Measurements from ENCODE around the gene ST14. TPM values are rescaled to one million over a fixed set of nuclear protein-coding genes. Genes with fewer than 3 reads are reported as not detected.
"Not testable (repeated sequence)": the region's sequence is repeated elsewhere in the genome, so short reads cannot be mapped to it uniquely, and the experiment has no call there.

The ST14 gene
- total RNA-seq, 1 donor from 2014 or later = 0.12 TPM

GRCh38 chr11:130241713-130242112 is 82.1 kb downstream of the ST14 start:
- Mint-ChIP-seq H3K4me1 (ENCODE audit: low read depth, unreplicated experiment) (no peaks in the 10 kb centered on the region), H3K27ac (ENCODE audit: unreplicated experiment) (no peak overlapping the region), H3K9me3 (ENCODE audit: unreplicated experiment) (no peaks in the 10 kb centered on the region), H3K4me3 (ENCODE audit: unreplicated experiment) (no peak overlapping the region), H3K27me3 (ENCODE audit: unreplicated experiment) (no peaks in the 10 kb centered on the region), H3K36me3 (ENCODE audit: unreplicated experiment) (no peaks in the 10 kb centered on the region)
- no peak for DNase-seq
- TF ChIP-seq CTCF (IDR thresholded peaks at IDR 0.05; ENCODE audit: partially characterized antibody, unreplicated experiment) = no peak

- H3K27ac Mint-ChIP-seq (ENCODE audit: unreplicated experiment) = no peak overlapping the region
- H3K4me3 Mint-ChIP-seq (ENCODE audit: unreplicated experiment) = no peak overlapping the region
- no peak for TF ChIP-seq CTCF (IDR thresholded peaks at IDR 0.05; ENCODE audit: partially characterized antibody, unreplicated experiment)
- DNase-seq = no peak
- peaks cover 5% of the 10 kb centered on the region for H3K4me1 Mint-ChIP-seq (ENCODE audit: low read depth, unreplicated experiment)
- no peaks in the 10 kb centered on the region for H3K36me3 Mint-ChIP-seq (ENCODE audit: unreplicated experiment)
- no peaks in the 10 kb centered on the region for H3K27me3 Mint-ChIP-seq (ENCODE audit: unreplicated experiment)
- no peaks in the 10 kb centered on the region for H3K9me3 Mint-ChIP-seq (ENCODE audit: unreplicated experiment)
Observed at GRCh38 chr11:130243816-130244215, 84.2 kb downstream of the ST14 start.

GRCh38 chr11:130244848-130245247 is 85.3 kb downstream of the ST14 start:
- Mint-ChIP-seq H3K9me3 (ENCODE audit: unreplicated experiment) (peaks cover 2% of the 10 kb centered on the region), H3K27ac (ENCODE audit: unreplicated experiment) (no peak overlapping the region), H3K4me3 (ENCODE audit: unreplicated experiment) (no peak overlapping the region), H3K4me1 (ENCODE audit: low read depth, unreplicated experiment) (peaks cover 5% of the 10 kb centered on the region), H3K27me3 (ENCODE audit: unreplicated experiment) (no peaks in the 10 kb centered on the region), H3K36me3 (ENCODE audit: unreplicated experiment) (no peaks in the 10 kb centered on the region)
- no peak for TF ChIP-seq CTCF (IDR thresholded peaks at IDR 0.05; ENCODE audit: partially characterized antibody, unreplicated experiment)
- no peak for DNase-seq

- H3K4me3 Mint-ChIP-seq (ENCODE audit: unreplicated experiment); H3K36me3 Mint-ChIP-seq (ENCODE audit: unreplicated experiment); H3K9me3 Mint-ChIP-seq (ENCODE audit: unreplicated experiment); H3K4me1 Mint-ChIP-seq (ENCODE audit: low read depth, unreplicated experiment); H3K27me3 Mint-ChIP-seq (ENCODE audit: unreplicated experiment); DNase-seq; H3K27ac Mint-ChIP-seq (ENCODE audit: unreplicated experiment): not testable (repeated sequence)
Observed at GRCh38 chr11:130245375-130245774, 85.8 kb downstream of the ST14 start.

- H3K4me3 Mint-ChIP-seq (ENCODE audit: unreplicated experiment) = no peak overlapping the region
- H3K4me1 Mint-ChIP-seq (ENCODE audit: low read depth, unreplicated experiment) = peaks cover 5% of the 10 kb centered on the region
- peaks cover 2% of the 10 kb centered on the region for H3K9me3 Mint-ChIP-seq (ENCODE audit: unreplicated experiment)
- TF ChIP-seq CTCF (IDR thresholded peaks at IDR 0.05; ENCODE audit: partially characterized antibody, unreplicated experiment) = no peak
- DNase-seq = no peak
- H3K36me3 Mint-ChIP-seq (ENCODE audit: unreplicated experiment) = no peaks in the 10 kb centered on the region
- peaks cover 2% of the 10 kb centered on the region for H3K27me3 Mint-ChIP-seq (ENCODE audit: unreplicated experiment)
- no peak overlapping the region for H3K27ac Mint-ChIP-seq (ENCODE audit: unreplicated experiment)
Observed at GRCh38 chr11:130246270-130246669, 86.7 kb downstream of the ST14 start.

GRCh38 chr11:130246738-130247137 is 87.2 kb downstream of the ST14 start:
- Mint-ChIP-seq H3K27me3 (ENCODE audit: unreplicated experiment) (peaks cover 2% of the 10 kb centered on the region), H3K36me3 (ENCODE audit: unreplicated experiment) (no peaks in the 10 kb centered on the region), H3K9me3 (ENCODE audit: unreplicated experiment) (peaks cover 2% of the 10 kb centered on the region), H3K27ac (ENCODE audit: unreplicated experiment) (no peak overlapping the region), H3K4me3 (ENCODE audit: unreplicated experiment) (no peak overlapping the region), H3K4me1 (ENCODE audit: low read depth, unreplicated experiment) (peaks cover 5% of the 10 kb centered on the region)
- DNase-seq = no peak
- TF ChIP-seq CTCF (IDR thresholded peaks at IDR 0.05; ENCODE audit: partially characterized antibody, unreplicated experiment) = no peak

Measured in glutamatergic neuron (in vitro differentiated cells).